WERI-Rb-1 (cell line): ENCODE data around the gene SMARCE1.

Experiments
- DNase-seq: peaks from one replicate; pipeline ENCODE4 v3.0.0-alpha.2; 2020
- H3K27ac ChIP-seq: fragments of 250-450 bp; sonication (Bioruptor Pico); 2 replicates; pipeline ENCODE4 v1.5.1; 2020; ENCODE audit warnings: mild to moderate bottlenecking, moderate library complexity
- H3K27me3 ChIP-seq: fragments of 250-450 bp; sonication (Bioruptor Pico); 2 replicates; pipeline ENCODE4 v1.5.1; 2021; ENCODE audit warnings: mild to moderate bottlenecking, low read depth, moderate library complexity; ENCODE audit not compliant: insufficient read depth, severe bottlenecking
- H3K36me3 ChIP-seq: fragments of 250-450 bp; sonication (Bioruptor Pico); 2 replicates; pipeline ENCODE4 v1.5.1; 2020; ENCODE audit warnings: mild to moderate bottlenecking, moderate library complexity
- H3K4me3 ChIP-seq: 2 replicates; pipeline ENCODE4 v1.5.1; 2011; ENCODE audit warnings: low read depth, mild to moderate bottlenecking, control low read depth, low read length
- H3K9me3 ChIP-seq: fragments of 250-450 bp; sonication (Bioruptor Pico); 2 replicates; pipeline ENCODE4 v1.5.1; 2021; ENCODE audit warnings: mild to moderate bottlenecking, moderate library complexity; ENCODE audit not compliant: severe bottlenecking
- TF ChIP-seq, protein P1 (sequence below): IDR thresholded peaks from 2 replicates; pipeline ENCODE4 v1.5.1; 2011; ENCODE audit warnings: low read depth, mild to moderate bottlenecking, control low read depth, inconsistent platforms, low read length

The SMARCE1 gene

DNA sequence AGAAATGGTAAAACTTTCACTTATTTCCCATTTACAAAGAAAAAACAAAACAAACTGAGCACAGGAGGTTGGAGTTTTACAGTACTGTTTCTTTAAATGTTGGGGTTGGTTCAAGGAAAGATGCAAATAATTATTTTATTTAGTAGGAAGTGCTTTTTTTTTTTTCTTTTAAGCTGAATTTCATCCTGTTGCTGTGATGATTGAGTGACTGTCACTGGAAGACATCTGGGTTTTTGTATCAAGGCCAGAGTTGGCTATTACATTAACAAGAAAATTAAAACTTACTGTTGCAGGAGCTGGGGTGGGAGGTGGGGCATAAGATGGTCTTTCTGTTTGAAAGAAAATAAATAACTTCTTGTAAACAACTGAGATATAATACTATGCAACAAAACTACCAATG, 2.3 kb downstream of the SMARCE1 start:
- H3K9me3 ChIP-seq = no peaks in the 10 kb centered on the region
- no peak overlapping the region for H3K4me3 ChIP-seq
- no peak for DNase-seq
- H3K36me3 ChIP-seq = peaks cover 74% of the 10 kb centered on the region
- H3K27me3 ChIP-seq = no peaks in the 10 kb centered on the region
- TF ChIP-seq, protein P1, sequence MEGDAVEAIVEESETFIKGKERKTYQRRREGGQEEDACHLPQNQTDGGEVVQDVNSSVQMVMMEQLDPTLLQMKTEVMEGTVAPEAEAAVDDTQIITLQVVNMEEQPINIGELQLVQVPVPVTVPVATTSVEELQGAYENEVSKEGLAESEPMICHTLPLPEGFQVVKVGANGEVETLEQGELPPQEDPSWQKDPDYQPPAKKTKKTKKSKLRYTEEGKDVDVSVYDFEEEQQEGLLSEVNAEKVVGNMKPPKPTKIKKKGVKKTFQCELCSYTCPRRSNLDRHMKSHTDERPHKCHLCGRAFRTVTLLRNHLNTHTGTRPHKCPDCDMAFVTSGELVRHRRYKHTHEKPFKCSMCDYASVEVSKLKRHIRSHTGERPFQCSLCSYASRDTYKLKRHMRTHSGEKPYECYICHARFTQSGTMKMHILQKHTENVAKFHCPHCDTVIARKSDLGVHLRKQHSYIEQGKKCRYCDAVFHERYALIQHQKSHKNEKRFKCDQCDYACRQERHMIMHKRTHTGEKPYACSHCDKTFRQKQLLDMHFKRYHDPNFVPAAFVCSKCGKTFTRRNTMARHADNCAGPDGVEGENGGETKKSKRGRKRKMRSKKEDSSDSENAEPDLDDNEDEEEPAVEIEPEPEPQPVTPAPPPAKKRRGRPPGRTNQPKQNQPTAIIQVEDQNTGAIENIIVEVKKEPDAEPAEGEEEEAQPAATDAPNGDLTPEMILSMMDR = no peak
- H3K27ac ChIP-seq = no peak overlapping the region

DNA sequence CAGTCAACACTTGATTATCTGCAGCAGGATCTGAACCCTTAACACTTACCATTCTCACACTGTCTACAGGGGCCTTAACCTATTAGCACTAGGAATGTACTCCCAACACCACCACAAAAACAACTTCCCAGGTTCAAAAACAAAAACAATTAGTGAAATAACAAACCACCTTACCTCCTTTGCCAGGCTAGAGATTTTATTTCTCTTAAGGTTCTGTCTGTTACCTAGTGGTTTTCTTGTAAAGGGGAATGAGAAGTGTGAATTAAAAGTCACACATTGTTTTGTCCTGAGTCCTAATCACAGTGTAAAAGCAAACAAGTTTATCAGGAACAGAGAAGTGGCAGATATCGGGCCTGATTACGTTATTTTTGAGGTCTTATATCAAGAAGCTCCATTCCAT, 9.7 kb downstream of the SMARCE1 start:
- Histone ChIP-seq H3K4me3 (no peak overlapping the region), H3K27me3 (no peaks in the 10 kb centered on the region), H3K36me3 (peaks cover 94% of the 10 kb centered on the region), H3K9me3 (no peaks in the 10 kb centered on the region), H3K27ac (no peak overlapping the region)
- DNase-seq = no peak
- TF ChIP-seq, protein P1 = no peak

DNA sequence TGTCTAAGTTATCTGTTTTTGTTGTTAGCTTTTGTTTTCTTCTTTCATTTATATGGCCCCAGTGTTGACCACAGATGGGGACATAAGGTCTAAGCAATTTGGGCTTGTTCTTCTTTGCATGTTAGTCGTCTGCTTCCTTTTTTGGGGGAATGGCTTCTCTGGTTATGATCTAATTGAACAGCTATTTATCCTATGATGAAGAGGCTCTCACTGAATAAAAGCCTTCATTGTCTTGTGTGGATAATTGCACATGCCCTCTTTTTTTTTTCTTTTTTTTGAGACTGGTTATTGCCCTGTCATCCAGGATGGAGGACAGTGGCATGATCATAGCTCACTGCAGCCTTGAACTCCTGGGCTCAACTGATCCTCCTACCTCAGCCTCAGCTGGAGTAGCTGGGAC, 13.7 kb downstream of the SMARCE1 start:
- TF ChIP-seq, protein P1 = no peak
- H3K36me3 ChIP-seq = peaks cover 94% of the 10 kb centered on the region
- DNase-seq = no peak
- no peak overlapping the region for H3K4me3 ChIP-seq
- no peaks in the 10 kb centered on the region for H3K9me3 ChIP-seq
- H3K27ac ChIP-seq = no peak overlapping the region
- no peaks in the 10 kb centered on the region for H3K27me3 ChIP-seq

DNA sequence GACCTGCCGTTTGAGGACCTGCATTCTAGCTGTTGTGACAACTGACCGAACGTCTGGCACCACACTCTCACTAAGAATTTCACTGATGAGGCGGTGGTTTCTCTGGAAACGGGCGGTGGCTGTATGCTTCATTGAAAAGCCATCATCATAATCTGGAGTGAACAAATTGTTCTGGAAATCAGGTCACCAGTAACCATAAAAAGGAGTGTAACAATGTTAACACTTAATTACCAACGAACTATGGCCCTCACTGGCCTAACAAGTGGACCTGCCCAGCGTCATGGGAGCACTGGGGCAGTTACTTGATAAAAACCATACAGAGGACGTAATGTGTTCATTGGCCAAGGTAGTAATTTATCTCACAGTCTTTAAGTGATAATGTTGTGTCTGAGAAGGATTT, 15.4 kb downstream of the SMARCE1 start:
- H3K36me3 ChIP-seq = peaks cover 98% of the 10 kb centered on the region
- no peak for DNase-seq
- no peak overlapping the region for H3K27ac ChIP-seq
- no peaks in the 10 kb centered on the region for H3K9me3 ChIP-seq
- no peaks in the 10 kb centered on the region for H3K27me3 ChIP-seq
- no peak overlapping the region for H3K4me3 ChIP-seq
- TF ChIP-seq, protein P1 = no peak

DNA sequence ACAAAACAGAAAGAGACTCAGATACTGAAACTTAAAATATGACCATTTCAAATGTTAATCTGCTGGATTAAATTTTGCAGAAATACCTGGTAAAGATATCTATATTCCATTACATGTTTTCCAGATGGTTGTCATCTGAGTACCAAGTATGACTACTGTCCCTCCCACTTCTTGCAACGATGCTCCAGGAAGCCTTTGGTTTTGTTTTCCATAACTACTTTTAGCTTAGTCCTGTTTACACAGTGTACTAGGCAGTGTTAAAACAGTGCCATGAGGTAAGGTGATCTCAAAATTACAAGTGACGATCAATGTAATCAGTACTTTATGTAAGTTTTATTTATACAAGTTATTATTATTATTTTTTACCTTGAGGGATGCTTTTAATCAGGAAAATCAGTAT, 17.8 kb downstream of the SMARCE1 start:
- DNase-seq = no peak
- Histone ChIP-seq H3K27ac (no peak overlapping the region), H3K9me3 (no peaks in the 10 kb centered on the region), H3K27me3 (no peaks in the 10 kb centered on the region), H3K4me3 (no peak overlapping the region), H3K36me3 (peaks cover 79% of the 10 kb centered on the region)
- TF ChIP-seq, protein P1 = no peak

DNA sequence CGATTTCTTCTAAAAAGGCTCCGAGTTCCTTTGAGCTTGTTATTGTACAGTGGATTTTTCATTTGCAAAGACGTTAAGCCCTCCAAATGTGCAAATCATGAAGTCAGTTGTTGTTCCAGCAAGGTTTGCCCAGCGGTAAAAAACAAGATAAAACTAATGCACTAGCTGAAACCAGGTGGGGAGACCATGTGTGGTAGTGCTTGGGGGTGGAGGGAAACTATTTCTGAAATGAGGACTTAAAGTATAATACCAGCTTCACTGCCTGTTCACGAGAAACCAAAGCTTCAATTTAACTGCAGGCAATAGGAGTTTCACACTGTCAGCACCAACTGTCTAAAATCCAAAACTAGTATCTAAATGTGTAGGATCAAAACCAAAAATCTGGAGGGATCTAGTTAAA, 22.3 kb downstream of the SMARCE1 start:
- Histone ChIP-seq H3K4me3 (no peak overlapping the region), H3K36me3 (peaks cover 34% of the 10 kb centered on the region), H3K27ac (no peak overlapping the region), H3K27me3 (no peaks in the 10 kb centered on the region), H3K9me3 (no peaks in the 10 kb centered on the region)
- TF ChIP-seq, protein P1 = no peak
- no peak for DNase-seq
